Activated T-helper 17 cell treated with anti-CD3 and anti-CD28 coated beads, Interleukin-2, amount 50 U/mL, for 72 hours (primary cell): ENCODE results near the gene MED13L. TPM values are rescaled to one million over a fixed set of nuclear protein-coding genes. Genes with fewer than 3 reads are reported as not detected.
"Not testable (repeated sequence)": the region's sequence is repeated elsewhere in the genome, so short reads cannot be mapped to it uniquely, and the experiment has no call there.

Experiments
- ATAC-seq: fragments of 150-1000 bp; cut with Tn5 transposase; replicated peaks from 2 replicates; pipeline ENCODE4 v1.10.0; 2021; ENCODE audit warnings: mild to moderate bottlenecking, moderate library complexity
- H3K27ac Mint-ChIP-seq: one replicate; pipeline ENCODE4 v1.8.0; 2022; ENCODE audit warnings: mixed read lengths
- H3K27me3 Mint-ChIP-seq: one replicate; pipeline ENCODE4 v1.8.0; 2022; ENCODE audit warnings: mixed read lengths
- H3K36me3 Mint-ChIP-seq: one replicate; pipeline ENCODE4 v1.8.0; 2022; ENCODE audit warnings: low read depth, mild to moderate bottlenecking, mixed read lengths
- H3K4me1 Mint-ChIP-seq: one replicate; pipeline ENCODE4 v1.8.0; 2022; ENCODE audit warnings: mixed read lengths
- H3K4me3 Mint-ChIP-seq: one replicate; pipeline ENCODE4 v1.8.0; 2022; ENCODE audit warnings: mild to moderate bottlenecking, mixed read lengths
- H3K9me3 Mint-ChIP-seq: one replicate; pipeline ENCODE4 v1.8.0; 2022; ENCODE audit warnings: mixed read lengths
- total RNA-seq, 2 donors: library from RNA; stranded (reverse); gene quantifications; one replicate each; pipeline ENCODE4 v1.2.3, GENCODE V29; 2022

Gene MED13L
- total RNA-seq, 2 donors from 2014 or later = 49.9 to 56.2 TPM

GRCh38 chr12:116045150-116045549 is 232.3 kb downstream of the MED13L start:
- no peak overlapping the region for H3K27ac Mint-ChIP-seq
- no peaks in the 10 kb centered on the region for H3K27me3 Mint-ChIP-seq
- no peaks in the 10 kb centered on the region for H3K9me3 Mint-ChIP-seq
- H3K4me1 Mint-ChIP-seq = peaks cover 20% of the 10 kb centered on the region
- no peaks in the 10 kb centered on the region for H3K36me3 Mint-ChIP-seq
- H3K4me3 Mint-ChIP-seq = no peak overlapping the region
- no peak for ATAC-seq

- Mint-ChIP-seq H3K27ac (peak overlapping the region; percentile 1), H3K27me3 (no peaks in the 10 kb centered on the region), H3K9me3 (no peaks in the 10 kb centered on the region), H3K4me1 (peaks cover 24% of the 10 kb centered on the region), H3K36me3 (no peaks in the 10 kb centered on the region), H3K4me3 (no peak overlapping the region)
- no peak for ATAC-seq
These were observed 233.6 kb downstream of the MED13L start for GRCh38 chr12:116043659-116044535.

GRCh38 chr12:116040402-116040801 is 237.1 kb downstream of the MED13L start:
- Mint-ChIP-seq H3K27me3 (no peaks in the 10 kb centered on the region), H3K4me3 (no peak overlapping the region), H3K27ac (no peak overlapping the region), H3K4me1 (peaks cover 23% of the 10 kb centered on the region), H3K36me3 (no peaks in the 10 kb centered on the region), H3K9me3 (no peaks in the 10 kb centered on the region)
- no peak for ATAC-seq

- H3K4me1 Mint-ChIP-seq = peaks cover 12% of the 10 kb centered on the region
- no peak overlapping the region for H3K27ac Mint-ChIP-seq
- no peaks in the 10 kb centered on the region for H3K27me3 Mint-ChIP-seq
- no peaks in the 10 kb centered on the region for H3K36me3 Mint-ChIP-seq
- no peak overlapping the region for H3K4me3 Mint-ChIP-seq
- no peaks in the 10 kb centered on the region for H3K9me3 Mint-ChIP-seq
- no peak for ATAC-seq
These were observed 238.4 kb downstream of the MED13L start for GRCh38 chr12:116039081-116039480.

- Mint-ChIP-seq H3K4me1 (peaks cover 11% of the 10 kb centered on the region), H3K36me3 (no peaks in the 10 kb centered on the region), H3K9me3 (no peaks in the 10 kb centered on the region), H3K27me3 (no peaks in the 10 kb centered on the region), H3K4me3 (no peak overlapping the region), H3K27ac (no peak overlapping the region)
- no peak for ATAC-seq
These were observed 239.3 kb downstream of the MED13L start for GRCh38 chr12:116037941-116038837.

- H3K4me1 Mint-ChIP-seq = peaks cover 2% of the 10 kb centered on the region
- no peaks in the 10 kb centered on the region for H3K27me3 Mint-ChIP-seq
- ATAC-seq = no peak
- H3K36me3 Mint-ChIP-seq = no peaks in the 10 kb centered on the region
- H3K27ac Mint-ChIP-seq = no peak overlapping the region
- H3K4me3 Mint-ChIP-seq = no peak overlapping the region
- no peaks in the 10 kb centered on the region for H3K9me3 Mint-ChIP-seq
These were observed 243.7 kb downstream of the MED13L start for GRCh38 chr12:116033765-116034164.

- H3K36me3 Mint-ChIP-seq, H3K27ac Mint-ChIP-seq, H3K4me3 Mint-ChIP-seq, H3K9me3 Mint-ChIP-seq, ATAC-seq, H3K27me3 Mint-ChIP-seq: not testable (repeated sequence)
- H3K4me1 Mint-ChIP-seq = peaks cover 12% of the 10 kb centered on the region
These were observed 245.9 kb downstream of the MED13L start for GRCh38 chr12:116031624-116032023.

- Mint-ChIP-seq H3K9me3 (no peaks in the 10 kb centered on the region), H3K4me3 (no peak overlapping the region), H3K4me1 (peaks cover 19% of the 10 kb centered on the region), H3K36me3 (no peaks in the 10 kb centered on the region), H3K27me3 (no peaks in the 10 kb centered on the region), H3K27ac (peak overlapping the region; percentile 13)
- no peak for ATAC-seq
These were observed 248.9 kb downstream of the MED13L start for GRCh38 chr12:116028619-116029018.

- Mint-ChIP-seq H3K4me1 (peaks cover 19% of the 10 kb centered on the region), H3K4me3 (no peak overlapping the region), H3K36me3 (no peaks in the 10 kb centered on the region), H3K9me3 (no peaks in the 10 kb centered on the region), H3K27ac (no peak overlapping the region), H3K27me3 (no peaks in the 10 kb centered on the region)
- ATAC-seq = no peak
These were observed 250.0 kb downstream of the MED13L start for GRCh38 chr12:116027551-116027821.

- H3K9me3 Mint-ChIP-seq = no peaks in the 10 kb centered on the region
- ATAC-seq = peak; percentile 29
- no peaks in the 10 kb centered on the region for H3K27me3 Mint-ChIP-seq
- H3K36me3 Mint-ChIP-seq = no peaks in the 10 kb centered on the region
- H3K4me1 Mint-ChIP-seq = peaks cover 19% of the 10 kb centered on the region
- H3K4me3 Mint-ChIP-seq = no peak overlapping the region
- peak overlapping the region; percentile 31 for H3K27ac Mint-ChIP-seq
These were observed 250.5 kb downstream of the MED13L start for GRCh38 chr12:116026768-116027550.

GRCh38 chr12:116026346-116026745 is 251.1 kb downstream of the MED13L start:
- no peaks in the 10 kb centered on the region for H3K9me3 Mint-ChIP-seq
- peak overlapping the region; percentile 31 for H3K27ac Mint-ChIP-seq
- no peaks in the 10 kb centered on the region for H3K36me3 Mint-ChIP-seq
- H3K4me3 Mint-ChIP-seq = no peak overlapping the region
- peaks cover 19% of the 10 kb centered on the region for H3K4me1 Mint-ChIP-seq
- no peak for ATAC-seq
- H3K27me3 Mint-ChIP-seq = no peaks in the 10 kb centered on the region

GRCh38 chr12:116024769-116025168 is 252.7 kb downstream of the MED13L start:
- H3K4me1 Mint-ChIP-seq = peaks cover 19% of the 10 kb centered on the region
- no peaks in the 10 kb centered on the region for H3K9me3 Mint-ChIP-seq
- no peak for ATAC-seq
- H3K36me3 Mint-ChIP-seq = peaks cover 6% of the 10 kb centered on the region
- no peak overlapping the region for H3K4me3 Mint-ChIP-seq
- peak overlapping the region; percentile 18 for H3K27ac Mint-ChIP-seq
- no peaks in the 10 kb centered on the region for H3K27me3 Mint-ChIP-seq

GRCh38 chr12:116019415-116019814 is 258.1 kb downstream of the MED13L start:
- Mint-ChIP-seq H3K36me3 (peaks cover 49% of the 10 kb centered on the region), H3K4me1 (peaks cover under 1% of the 10 kb centered on the region), H3K27me3 (no peaks in the 10 kb centered on the region), H3K9me3 (no peaks in the 10 kb centered on the region), H3K27ac (no peak overlapping the region), H3K4me3 (no peak overlapping the region)
- no peak for ATAC-seq

GRCh38 chr12:116018282-116018681 is 259.2 kb downstream of the MED13L start:
- Mint-ChIP-seq H3K27ac (no peak overlapping the region), H3K9me3 (no peaks in the 10 kb centered on the region), H3K27me3 (no peaks in the 10 kb centered on the region), H3K4me3 (no peak overlapping the region), H3K4me1 (peaks cover 4% of the 10 kb centered on the region), H3K36me3 (peaks cover 61% of the 10 kb centered on the region)
- ATAC-seq = no peak
